HT1080 (cell line): ENCODE data around the gene TM2D3. TPM values are rescaled to one million over a fixed set of nuclear protein-coding genes. Genes with fewer than 3 reads are reported as not detected.

Experiments
- DNase-seq: peaks from one replicate; pipeline ENCODE4 v3.0.0-alpha.2; 2015; ENCODE audit warnings: low read depth
- small RNA-seq: library from RNA; depleted of rRNA; stranded (forward); fragments of <200 nt; gene quantifications from one replicate; pipeline ENCODE3, GENCODE V24; 2014
- total RNA-seq: library from RNA; depleted of rRNA; stranded (reverse); fragments of >200 nt; shearing (Covaris generic); gene quantifications from 2 replicates; pipeline ENCODE4 v1.2.3, GENCODE V29; 2014; rRNA removed

TM2D3 gene
- total RNA-seq, 1 experiment from 2014 or later = 80.1 TPM

GRCh38 chr15:101608201-101608600 is 44.0 kb downstream of the TM2D3 start:
- no peak for DNase-seq

- DNase-seq = no peak
These were observed 45.1 kb downstream of the TM2D3 start for GRCh38 chr15:101607108-101607507.

- no peak for DNase-seq
These were observed 47.9 kb downstream of the TM2D3 start for GRCh38 chr15:101604124-101604874.

- DNase-seq = no peak
These were observed 49.4 kb downstream of the TM2D3 start for GRCh38 chr15:101602801-101603200.

GRCh38 chr15:101600035-101600434 is 52.1 kb downstream of the TM2D3 start:
- no peak for DNase-seq

- DNase-seq = no peak
These were observed 53.1 kb downstream of the TM2D3 start for GRCh38 chr15:101599091-101599490.

GRCh38 chr15:101597360-101597928 is 54.7 kb downstream of the TM2D3 start:
- no peak for DNase-seq

GRCh38 chr15:101596633-101597032 is 55.5 kb downstream of the TM2D3 start:
- no peak for DNase-seq

Small RNA genes lying within 50 kb of the gene (small RNA-seq; reads per million reads assigned to genes)
- gene RNU6-807P = not detected

Other genes with a start within 250 kb of the TM2D3 start
- 15.1 and 19.8 TPM in 2 replicates for gene PCSK6, start 162.7 kb downstream of the TM2D3 start, total RNA-seq
- gene TARS3, start 72.1 kb upstream of the TM2D3 start, total RNA-seq = 7.1 and 10.9 TPM in 2 replicates
- 0.14 TPM in 1 of 2 replicates, not detected in the other for gene OR4F6, start 151.1 kb upstream of the TM2D3 start, total RNA-seq
- gene OR4F15, start 159.8 kb upstream of the TM2D3 start, total RNA-seq = 0.30 and 0.51 TPM in 2 replicates